Activated CD8-positive, alpha-beta T cell treated with anti-CD3 and anti-CD28 coated beads, Interleukin-2, amount 10 ng/mL, durations not matched to agents 7 days and 5 days (primary cell): Measurements from ENCODE around the gene CHD5. TPM values are rescaled to one million over a fixed set of nuclear protein-coding genes. Genes with fewer than 3 reads are reported as not detected.

ENCODE experiments used
- ATAC-seq: fragments of 150-1000 bp; cut with Tn5 transposase; one replicate; pipeline ENCODE4 v1.10.0; 2021; ENCODE audit warnings: moderate library complexity
- CTCF ChIA-PET: fragments of 350-600 bp; sonication (Branson Sonifier 250); formaldehyde crosslinking; loops from one replicate; lab custom pipeline; 2021; ENCODE audit warnings: antibody characterized with exemption; lab: Charles Lee
- POLR2A ChIA-PET: fragments of 350-600 bp; sonication (Branson Sonifier 250); formaldehyde crosslinking; loops from one replicate; lab custom pipeline; 2021; ENCODE audit warnings: antibody characterized with exemption; lab: Charles Lee
- DNase-seq: peaks from one replicate; pipeline ENCODE4 v3.0.0-alpha.2; 2020
- H3K27ac Mint-ChIP-seq: one replicate; pipeline ENCODE4 v1.8.0; 2021; ENCODE audit warnings: mild to moderate bottlenecking, mixed read lengths
- H3K27me3 Mint-ChIP-seq: one replicate; pipeline ENCODE4 v1.8.0; 2021; ENCODE audit warnings: low read depth, mixed read lengths
- H3K36me3 Mint-ChIP-seq: one replicate; pipeline ENCODE4 v1.8.0; 2021; ENCODE audit warnings: low read depth, mixed read lengths
- H3K4me1 Mint-ChIP-seq: one replicate; pipeline ENCODE4 v1.8.0; 2021; ENCODE audit warnings: low read depth, mixed read lengths
- H3K4me3 Mint-ChIP-seq: one replicate; pipeline ENCODE4 v1.8.0; 2021; ENCODE audit warnings: mild to moderate bottlenecking, mixed read lengths
- H3K9me3 Mint-ChIP-seq: one replicate; pipeline ENCODE4 v1.8.0; 2022; ENCODE audit warnings: mixed read lengths; ENCODE audit not compliant: insufficient read depth
- total RNA-seq, 2 experiments: library from RNA; stranded (reverse); gene quantifications; one replicate each; pipeline ENCODE4 v1.2.3, GENCODE V29; 2021

CHD5 gene
- total RNA-seq, 2 experiments from 2014 or later, result 0.23 to 0.47 TPM

DNA sequence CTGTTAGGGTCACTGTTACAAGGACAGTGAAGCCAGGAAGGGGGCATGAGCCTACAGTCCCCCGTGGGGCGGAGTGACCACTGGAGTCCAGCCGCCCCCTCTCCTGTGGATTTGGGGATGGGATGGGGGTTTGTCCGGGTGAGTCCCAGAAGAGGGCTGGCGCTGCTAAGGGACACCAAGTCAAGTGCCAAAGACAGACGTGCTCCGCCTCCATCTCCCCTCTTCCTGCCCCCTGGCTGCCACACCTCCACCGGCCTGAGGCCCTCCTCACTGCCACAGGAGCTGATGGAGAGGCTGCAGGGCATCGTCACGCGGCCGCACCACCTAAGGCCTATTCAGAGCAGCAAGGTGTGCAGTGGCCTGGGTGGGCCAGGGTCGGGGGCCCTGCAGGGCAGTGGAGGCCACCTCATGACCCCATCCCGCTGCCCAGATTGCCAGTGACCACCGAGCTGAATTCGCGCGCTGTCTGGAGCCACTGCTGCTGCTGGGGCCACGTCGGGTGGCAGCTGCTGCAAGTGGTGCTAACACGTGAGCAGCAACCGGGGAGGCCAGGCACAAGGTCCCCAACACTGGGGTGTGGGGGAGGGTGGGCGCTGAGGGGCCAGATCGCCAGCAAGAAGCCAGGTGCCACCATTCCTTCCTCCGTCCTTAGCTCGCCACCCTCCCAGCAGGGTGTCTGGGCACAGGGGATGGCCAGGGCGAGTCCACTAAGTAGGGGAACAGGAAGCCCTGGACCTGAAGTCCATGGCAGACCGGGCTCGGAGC lies 30.7 kb upstream of the CHD5 start:
- Mint-ChIP-seq H3K27ac (no peak overlapping the region), H3K4me1 (peaks cover 21% of the 10 kb centered on the region), H3K9me3 (no peaks in the 10 kb centered on the region), H3K4me3 (no peak overlapping the region), H3K36me3 (no peaks in the 10 kb centered on the region), H3K27me3 (peaks cover 32% of the 10 kb centered on the region)
- ChIA-PET POLR2A (no interaction called here), CTCF (no interaction called here)
- DNase-seq (no peak), ATAC-seq (no peak)

DNA sequence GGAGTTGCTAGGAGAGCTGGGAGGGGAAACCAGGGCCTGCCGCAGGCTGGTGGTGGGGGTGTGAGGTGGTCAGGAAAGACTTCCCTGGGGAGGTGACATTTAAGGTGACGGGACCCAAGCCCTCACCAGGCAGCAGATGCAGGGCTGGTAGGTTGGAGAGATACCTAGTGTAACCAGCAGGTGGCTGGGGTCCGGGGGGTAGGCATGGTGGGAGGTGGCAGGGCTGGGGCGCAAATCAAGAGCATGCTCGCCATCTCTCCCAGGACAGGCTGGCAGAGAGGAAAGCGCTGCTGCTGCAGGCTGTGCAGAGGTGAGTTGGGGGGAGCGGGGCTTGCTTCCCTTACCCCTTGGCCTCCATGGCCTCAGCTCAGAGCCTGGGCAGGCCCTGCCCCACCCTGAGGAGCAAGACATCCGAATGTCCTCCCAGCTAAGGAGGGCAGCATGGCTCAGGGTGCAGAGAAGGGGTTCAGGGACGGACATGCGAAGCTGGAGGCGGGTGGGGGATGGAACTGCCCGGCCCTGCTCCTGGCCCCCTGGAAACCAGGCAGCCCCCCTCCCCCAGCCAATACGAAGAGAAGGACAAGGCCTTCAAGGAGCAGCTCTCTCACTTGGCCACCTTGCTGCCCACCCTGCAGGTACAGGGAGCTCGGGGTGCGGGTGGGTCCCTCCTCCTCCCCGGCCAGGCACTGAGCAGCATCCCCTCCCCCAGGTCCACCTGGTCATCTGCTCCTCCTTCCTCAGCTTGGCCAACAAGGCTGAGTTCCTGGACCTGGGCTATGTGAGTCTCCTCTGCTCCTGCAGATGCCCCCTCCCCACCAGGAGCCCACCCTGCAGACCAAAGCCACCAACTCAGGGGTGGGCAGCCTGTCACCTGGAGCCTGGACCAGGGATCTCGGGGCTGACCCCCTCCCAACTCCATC lies 29.8 kb upstream of the CHD5 start:
- Mint-ChIP-seq H3K4me3 (peak overlapping the region; percentile 15), H3K9me3 (no peaks in the 10 kb centered on the region), H3K27me3 (peaks cover 27% of the 10 kb centered on the region), H3K36me3 (no peaks in the 10 kb centered on the region), H3K4me1 (peaks cover 23% of the 10 kb centered on the region), H3K27ac (no peak overlapping the region)
- POLR2A ChIA-PET, result interaction anchor here (0.7 kb wide), 1 partner anchor 8 kb away, joined by 3 read pairs; no protein-coding TSS in a partner anchor
- DNase-seq (peak; percentile 34), ATAC-seq (no peak)
- CTCF ChIA-PET, result interaction anchor here (0.7 to 1.0 kb wide), 2 partner anchors 22 to 25 kb away, joined by 3 read pairs; no protein-coding TSS in a partner anchor

DNA sequence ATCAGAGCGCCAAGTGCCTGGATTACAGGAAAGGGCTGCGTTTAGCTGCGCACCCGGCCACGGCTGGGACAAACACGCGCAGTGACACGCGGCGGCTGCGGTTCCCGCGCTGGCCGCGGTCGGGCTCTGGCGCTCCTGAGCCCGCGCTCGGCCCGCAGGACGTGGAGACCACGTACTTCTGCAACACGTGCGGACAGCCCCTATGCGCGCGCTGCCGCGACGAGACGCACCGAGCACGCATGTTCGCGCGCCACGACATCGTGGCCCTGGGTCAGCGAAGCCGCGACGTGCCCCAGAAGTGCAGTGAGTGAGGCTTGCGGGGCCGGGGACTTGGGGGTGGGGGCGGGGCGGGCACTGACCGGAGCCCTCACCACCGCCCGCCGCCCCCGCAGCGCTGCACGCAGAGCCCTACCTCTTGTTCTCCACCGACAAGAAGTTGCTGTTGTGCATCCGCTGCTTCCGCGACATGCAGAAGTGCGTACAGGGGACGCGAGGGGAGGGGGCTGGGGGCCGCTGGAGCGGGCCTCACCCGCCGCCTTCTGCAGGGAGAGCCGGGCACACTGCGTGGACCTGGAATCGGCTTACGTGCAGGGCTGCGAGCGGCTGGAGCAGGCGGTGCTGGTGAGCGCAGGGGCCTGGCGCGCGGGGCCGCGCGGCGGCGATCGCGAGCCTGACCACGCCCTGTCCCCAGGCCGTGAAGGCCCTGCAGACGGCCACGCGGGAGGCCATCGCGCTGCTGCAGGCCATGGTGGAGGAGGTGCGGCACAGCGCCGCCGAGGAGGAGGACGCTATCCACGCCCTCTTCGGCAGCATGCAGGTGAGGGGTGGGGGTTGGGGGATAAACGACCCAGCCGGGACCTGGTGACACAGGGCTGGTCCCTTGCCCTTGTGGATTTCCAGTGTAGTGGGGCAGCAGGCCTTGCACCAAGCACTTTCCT lies 28.9 kb upstream of the CHD5 start:
- POLR2A ChIA-PET, result interaction anchor here (0.7 kb wide), 1 partner anchor 7 kb away, joined by 3 read pairs; no protein-coding TSS in a partner anchor
- peak overlapping the region; percentile 15 for H3K4me3 Mint-ChIP-seq
- no peaks in the 10 kb centered on the region for H3K36me3 Mint-ChIP-seq
- no peak overlapping the region for H3K27ac Mint-ChIP-seq
- H3K9me3 Mint-ChIP-seq, result no peaks in the 10 kb centered on the region
- H3K4me1 Mint-ChIP-seq, result peaks cover 27% of the 10 kb centered on the region
- H3K27me3 Mint-ChIP-seq, result peaks cover 27% of the 10 kb centered on the region
- CTCF ChIA-PET, result interaction anchor here (1.0 kb wide), 1 partner anchor 26 kb away, joined by 3 read pairs; no protein-coding TSS in a partner anchor
- DNase-seq (no peak), ATAC-seq (peak; percentile 45)

DNA sequence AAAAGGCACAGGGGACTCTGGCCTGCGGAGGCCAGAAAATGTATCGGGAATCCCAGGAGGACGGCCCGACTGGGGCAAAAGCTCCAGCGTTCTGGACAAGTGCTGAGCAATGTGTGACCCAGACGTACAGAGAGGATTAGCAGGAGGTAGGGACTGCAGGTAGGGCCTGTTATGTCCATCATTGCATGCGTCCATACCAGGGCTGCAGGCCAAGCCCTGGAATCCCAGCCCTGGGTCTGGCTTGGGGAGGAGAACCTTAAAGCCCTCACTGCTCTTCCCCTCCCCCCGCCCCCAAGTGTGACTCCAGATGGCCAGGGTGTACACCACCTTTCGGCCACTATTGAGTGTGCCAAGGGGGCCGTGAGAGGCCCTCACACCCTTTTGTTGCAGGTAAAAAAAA lies 27.8 kb upstream of the CHD5 start:
- no peak overlapping the region for H3K27ac Mint-ChIP-seq
- no peak for ATAC-seq
- ChIA-PET CTCF (interaction anchor here (2.0 to 2.1 kb wide), 2 partner anchors 18 to 39 kb away, joined by 4 to 7 read pairs; no protein-coding TSS in a partner anchor), POLR2A (no interaction called here)
- no peaks in the 10 kb centered on the region for H3K9me3 Mint-ChIP-seq
- DNase-seq, result no peak
- peaks cover 27% of the 10 kb centered on the region for H3K4me1 Mint-ChIP-seq
- no peak overlapping the region for H3K4me3 Mint-ChIP-seq
- peaks cover 25% of the 10 kb centered on the region for H3K27me3 Mint-ChIP-seq
- H3K36me3 Mint-ChIP-seq, result no peaks in the 10 kb centered on the region

DNA sequence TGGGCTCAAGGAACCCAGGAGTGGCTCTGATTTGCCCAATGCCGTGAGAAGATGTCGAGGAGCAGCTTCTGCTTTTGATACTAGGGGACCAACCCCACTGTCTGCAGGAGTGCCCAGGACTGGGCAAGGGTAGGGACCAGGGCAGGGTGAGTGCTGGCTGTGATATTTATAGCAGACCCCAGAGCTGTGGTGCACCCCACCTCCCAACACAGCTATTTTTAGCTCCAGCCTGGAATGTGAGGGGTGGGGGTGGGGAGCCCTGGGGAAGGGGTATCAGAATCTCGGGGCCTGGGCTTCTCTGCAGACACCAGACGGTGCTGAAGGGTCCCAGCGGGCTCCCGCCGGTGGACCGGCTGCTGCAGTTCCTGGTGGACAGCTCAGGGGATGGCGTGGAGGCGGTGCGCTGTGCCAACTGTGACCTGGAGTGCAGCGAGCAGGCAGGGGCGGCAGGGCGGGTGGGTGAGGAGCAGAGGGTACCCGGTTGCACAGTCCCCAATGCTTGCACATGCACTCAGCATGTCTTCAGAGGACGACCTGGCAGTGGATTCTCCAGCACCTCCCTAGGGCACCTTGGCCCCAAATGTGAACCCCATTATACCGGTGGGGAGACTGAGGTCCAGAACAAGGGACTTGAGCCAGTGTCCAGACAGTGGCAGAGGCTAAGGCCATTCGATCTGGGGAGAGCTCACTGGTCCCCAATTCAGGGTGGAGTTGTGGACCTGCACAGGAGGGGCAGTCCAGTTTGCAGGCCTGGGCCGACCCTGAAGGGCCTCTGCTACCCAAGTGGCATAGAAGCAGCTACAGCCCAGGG lies 27.2 kb upstream of the CHD5 start:
- ChIA-PET POLR2A (interaction anchor here (1.1 to 3.4 kb wide), 2 partner anchors 28 to 180 kb away, joined by 3 to 11 read pairs; partner anchors contain the start of gene ICMT), CTCF (interaction anchor here (1.1 to 2.1 kb wide), 7 partner anchors 18 to 40 kb away, joined by 3 to 7 read pairs (median 3); no protein-coding TSS in a partner anchor)

DNA sequence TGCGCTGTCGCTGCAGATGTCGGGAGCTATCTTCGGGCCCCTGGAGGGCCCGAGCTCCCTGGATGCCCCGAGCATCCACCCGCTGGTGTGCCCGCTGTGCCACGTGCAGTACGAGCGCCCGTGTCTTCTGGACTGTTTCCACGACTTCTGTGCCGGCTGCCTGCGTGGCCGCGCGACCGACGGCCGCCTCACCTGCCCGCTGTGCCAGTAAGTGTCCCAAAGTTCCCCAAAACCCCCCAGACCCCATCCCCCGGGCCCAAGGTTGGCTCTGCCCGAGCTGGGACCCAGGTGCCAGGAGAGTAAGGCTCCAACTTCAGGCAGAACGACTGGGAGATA lies 26.4 kb upstream of the CHD5 start:
- H3K4me1 Mint-ChIP-seq, result peaks cover 19% of the 10 kb centered on the region
- DNase-seq, result no peak
- CTCF ChIA-PET, result interaction anchor here (1.0 to 3.4 kb wide), 11 partner anchors 8 to 41 kb away, joined by 3 to 20 read pairs (median 3); no protein-coding TSS in a partner anchor
- H3K27ac Mint-ChIP-seq, result no peak overlapping the region
- H3K36me3 Mint-ChIP-seq, result no peaks in the 10 kb centered on the region
- POLR2A ChIA-PET, result interaction anchor here (0.6 to 3.4 kb wide), 4 partner anchors 14 to 179 kb away, joined by 3 to 11 read pairs (median 4); partner anchors contain the start of gene ICMT
- H3K27me3 Mint-ChIP-seq, result peaks cover 17% of the 10 kb centered on the region
- H3K4me3 Mint-ChIP-seq, result peak overlapping the region; percentile 60
- H3K9me3 Mint-ChIP-seq, result no peaks in the 10 kb centered on the region
- ATAC-seq, result no peak

More for the DNA sequence above, 27.2 kb upstream of the CHD5 start:
- DNase-seq (no peak), ATAC-seq (no peak)
- Mint-ChIP-seq H3K4me1 (peaks cover 22% of the 10 kb centered on the region), H3K9me3 (no peaks in the 10 kb centered on the region), H3K27me3 (peaks cover 20% of the 10 kb centered on the region), H3K4me3 (no peak overlapping the region), H3K27ac (no peak overlapping the region), H3K36me3 (no peaks in the 10 kb centered on the region)

DNA sequence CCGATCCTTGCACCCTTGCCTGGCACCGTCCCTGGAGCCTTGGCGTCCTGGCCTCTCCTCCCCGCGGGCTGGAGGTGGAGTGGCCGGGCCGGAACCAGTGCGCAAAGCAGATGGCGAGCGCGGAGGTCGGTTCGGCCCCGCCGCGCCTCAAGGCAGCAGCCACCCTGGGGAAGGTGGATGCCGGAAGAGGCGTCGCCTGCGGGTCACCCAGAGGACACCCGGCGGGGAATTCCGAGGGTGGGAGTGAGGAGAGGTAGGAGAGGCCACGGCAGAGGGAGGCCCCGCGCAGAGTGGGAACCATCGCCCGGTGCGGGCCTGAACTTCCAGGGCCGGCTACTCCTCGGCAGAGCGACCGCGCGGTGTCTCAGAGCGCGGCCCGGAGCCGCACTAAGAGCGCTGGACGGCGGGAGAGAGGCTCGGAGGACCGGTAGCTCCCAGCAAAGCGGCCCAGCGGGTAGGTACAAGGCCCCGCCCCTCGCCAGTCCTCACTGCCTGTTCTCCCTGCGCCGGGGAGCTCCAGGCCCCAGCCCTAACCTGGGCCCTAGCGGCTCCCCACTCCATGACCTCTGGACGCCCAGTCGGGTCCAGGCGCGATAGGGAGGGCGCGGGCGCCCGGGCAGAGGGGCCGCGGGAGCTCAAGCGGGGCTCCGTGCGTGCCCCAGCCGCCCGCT lies 25.9 kb upstream of the CHD5 start, which contains the start of gene RNF207:
Gene RNF207, plus strand, starts transcription at position 271 of the 671 bp plus-strand sequence. CDS start 417 bp downstream, outside the sequence.
- H3K27ac Mint-ChIP-seq, result no peak within 1 kb of the TSS
- ATAC-seq, result peak; percentile 65

DNA sequence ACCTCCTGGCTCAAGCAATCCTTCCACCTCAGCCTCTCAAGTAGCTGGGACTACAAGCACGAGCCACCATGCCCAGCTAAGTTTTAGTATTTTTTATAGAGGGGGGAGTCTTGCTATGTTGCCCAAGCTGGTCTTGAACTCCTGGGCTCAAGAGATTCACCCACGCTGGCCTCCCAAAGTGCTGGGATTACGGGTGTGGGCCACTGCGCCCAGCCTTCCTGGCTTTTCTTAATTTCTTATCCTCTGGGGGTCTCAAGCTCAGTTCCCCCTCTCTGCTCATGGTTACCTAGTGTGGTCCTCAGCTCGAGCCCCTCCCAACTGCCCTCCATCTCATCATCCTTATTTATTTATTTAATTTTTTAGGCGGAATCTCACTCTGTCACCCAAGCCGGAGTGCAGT lies 22.1 kb upstream of the CHD5 start:
- ChIA-PET POLR2A (interaction anchor here (0.6 kb wide), 1 partner anchor 7 kb away, joined by 3 read pairs; no protein-coding TSS in a partner anchor), CTCF (interaction anchor here (1.2 kb wide), 1 partner anchor 192 kb away, joined by 3 read pairs; no protein-coding TSS in a partner anchor)
- H3K36me3 Mint-ChIP-seq, result peaks cover 12% of the 10 kb centered on the region
- no peak for DNase-seq
- ATAC-seq, result no peak
- no peak overlapping the region for H3K4me3 Mint-ChIP-seq
- H3K27ac Mint-ChIP-seq, result no peak overlapping the region
- peaks cover 40% of the 10 kb centered on the region for H3K4me1 Mint-ChIP-seq
- H3K27me3 Mint-ChIP-seq, result peaks cover 8% of the 10 kb centered on the region
- H3K9me3 Mint-ChIP-seq, result no peaks in the 10 kb centered on the region

More for the DNA sequence above, 25.9 kb upstream of the CHD5 start, which contains the start of gene RNF207:
- DNase-seq, result peak; percentile 52
- Mint-ChIP-seq H3K36me3 (no peaks in the 10 kb centered on the region), H3K4me3 (peak within 1 kb of the TSS; percentile 60), H3K9me3 (no peaks in the 10 kb centered on the region), H3K4me1 (peaks cover 19% of the 10 kb centered on the region), H3K27me3 (peaks cover 17% of the 10 kb centered on the region)
- POLR2A ChIA-PET, result interaction anchor here (0.6 to 3.4 kb wide), 3 partner anchors 14 to 53 kb away, joined by 3 to 11 read pairs (median 4); partner anchors contain the start of gene ICMT
- CTCF ChIA-PET, result interaction anchor here (1.0 to 3.4 kb wide), 12 partner anchors 8 to 41 kb away, joined by 3 to 20 read pairs (median 4); no protein-coding TSS in a partner anchor

DNA sequence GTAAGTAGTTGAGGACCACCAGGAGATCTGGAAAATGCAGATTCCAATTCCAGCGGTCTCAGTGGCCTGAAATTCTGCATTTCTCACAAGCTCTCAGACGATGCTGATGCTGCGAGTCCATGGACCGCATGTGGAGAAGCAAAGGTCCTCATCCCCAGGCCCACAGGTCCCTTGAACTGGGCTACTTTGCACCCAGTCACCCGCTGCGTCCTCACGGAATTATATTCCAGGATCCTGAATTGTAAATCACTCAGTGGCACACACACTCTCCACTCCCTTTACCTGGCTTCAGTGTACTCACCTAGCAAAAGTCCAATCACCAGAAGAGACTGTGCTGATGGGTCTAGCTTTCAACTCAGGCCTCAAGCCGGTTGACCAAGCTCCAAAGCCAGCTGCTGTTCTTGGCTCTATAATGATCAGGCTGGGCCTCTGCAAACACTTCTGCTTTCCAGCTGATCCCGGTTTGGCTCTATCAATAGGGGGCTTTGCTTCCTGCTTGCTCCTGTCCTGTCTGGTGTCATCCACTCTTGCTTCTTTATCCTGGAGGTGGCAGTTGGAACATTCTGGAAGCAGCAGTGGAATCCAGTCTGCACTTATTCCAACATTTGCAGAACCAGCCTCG lies 20.2 kb upstream of the CHD5 start:
- Mint-ChIP-seq H3K4me1 (peaks cover 48% of the 10 kb centered on the region), H3K27ac (peak overlapping the region; percentile 70), H3K27me3 (no peaks in the 10 kb centered on the region), H3K9me3 (no peaks in the 10 kb centered on the region), H3K36me3 (peaks cover 26% of the 10 kb centered on the region), H3K4me3 (peak overlapping the region; percentile 82)
- no peak for DNase-seq
- ChIA-PET CTCF (interaction anchor here (0.7 to 2.3 kb wide), 4 partner anchors 35 to 165 kb away, joined by 3 to 9 read pairs (median 4); partner anchors contain the start of gene ICMT), POLR2A (no interaction called here)
- no peak for ATAC-seq
